GM21737 (cell line): ENCODE data around the gene RAPGEF2.
"Not testable (repeated sequence)": the region's sequence is repeated elsewhere in the genome, so short reads cannot be mapped to it uniquely, and the experiment has no call there.

ENCODE experiments used
- ATAC-seq: cut with Tn5 transposase; IDR thresholded peaks from one replicate; pipeline ENCODE4 v1.9.1; 2021; ENCODE audit warnings: mild to moderate bottlenecking, moderate library complexity; ENCODE audit not compliant: unreplicated experiment

Gene RAPGEF2

DNA sequence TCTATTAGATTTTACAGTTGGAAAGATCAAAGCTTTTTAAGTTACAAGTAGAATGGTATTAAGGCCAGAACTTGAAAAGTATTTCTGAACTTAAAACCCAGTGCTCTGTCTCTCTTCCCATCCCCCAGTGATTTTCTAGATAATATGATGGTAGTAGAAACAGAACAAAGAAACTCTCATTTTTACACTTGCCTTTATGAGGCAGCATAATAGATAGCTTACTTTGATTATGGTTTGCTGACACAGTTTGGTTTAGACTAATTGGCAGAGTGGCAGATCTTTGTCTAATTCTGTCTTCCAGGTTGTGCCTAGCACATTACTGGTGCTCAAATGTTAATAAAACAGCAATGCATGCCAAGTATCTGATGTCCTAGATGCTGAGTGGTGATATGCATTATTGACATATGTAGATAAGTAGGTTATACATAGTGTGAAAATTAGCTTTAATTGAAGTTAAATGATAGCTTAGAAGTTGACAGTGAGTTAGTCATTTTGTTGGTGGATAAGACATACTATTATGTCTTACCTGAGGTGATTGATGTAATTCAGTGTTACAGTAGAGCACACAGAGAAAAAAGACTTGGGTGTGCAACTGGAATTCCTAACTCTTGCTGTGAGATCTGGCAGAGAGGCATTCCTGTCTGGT, 4.3 kb upstream of the RAPGEF2 start:
- ATAC-seq, result no peak

DNA sequence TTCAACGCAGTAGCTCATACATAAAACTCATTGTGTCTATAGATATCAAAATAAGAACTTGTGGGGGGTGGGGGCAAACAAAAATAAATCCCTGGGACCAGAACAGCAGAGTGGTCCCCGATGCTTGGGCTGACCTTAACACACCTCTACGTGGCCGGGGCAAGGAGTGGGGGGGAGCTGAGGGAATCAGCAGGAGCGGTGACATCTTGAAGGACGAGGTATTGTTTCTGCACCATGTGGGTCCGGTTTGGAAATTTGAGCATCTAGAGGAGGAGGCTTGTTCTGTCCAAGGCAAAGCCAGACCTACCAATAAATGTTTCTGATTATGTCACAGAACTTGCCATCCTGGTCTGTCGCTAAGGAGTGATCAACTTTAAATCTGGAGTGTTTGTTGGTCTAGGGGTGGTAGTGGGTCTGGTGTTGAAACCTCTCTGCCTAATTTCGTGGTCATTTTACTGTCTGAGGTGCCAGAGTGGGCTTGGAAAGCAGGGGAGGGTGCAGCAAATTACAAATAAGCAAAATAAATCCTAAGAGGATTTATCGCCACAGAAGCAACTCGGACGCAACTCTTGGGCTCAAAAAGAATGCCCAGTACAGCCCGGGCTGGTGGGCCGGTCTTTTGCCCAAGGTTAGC, 774 bp upstream of the RAPGEF2 start:
- no peak for ATAC-seq

DNA sequence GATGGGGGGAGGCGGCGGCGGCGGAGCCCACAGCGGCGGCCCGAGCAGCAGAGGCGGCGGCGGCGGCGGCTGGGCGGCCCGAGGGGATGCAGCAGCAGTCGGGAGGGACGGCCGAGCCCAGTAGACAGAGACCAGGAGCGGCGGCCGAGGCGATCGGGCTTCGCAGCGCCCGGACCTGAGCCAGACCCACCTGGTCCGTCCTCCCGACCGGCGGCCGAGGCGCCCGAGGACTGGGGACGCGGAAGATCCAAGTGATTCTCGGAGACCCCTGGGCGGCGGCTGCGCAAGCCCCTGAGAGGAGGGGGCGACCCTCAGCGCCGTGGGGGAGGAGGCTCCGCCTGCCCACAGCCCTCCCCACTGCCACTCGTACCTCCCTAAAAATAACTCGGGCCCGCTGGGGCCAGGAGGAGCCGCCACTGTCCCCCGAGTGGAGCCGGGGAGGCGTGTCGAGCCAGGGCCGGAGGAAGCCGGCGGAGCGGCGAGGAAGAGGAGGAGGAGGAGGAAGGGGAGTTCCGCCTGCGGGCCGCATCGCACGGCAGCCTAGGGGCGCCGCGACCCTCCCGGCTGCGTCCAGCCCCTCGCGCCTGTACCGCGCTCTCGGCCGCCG, 608 bp downstream of the RAPGEF2 start:
- peak; percentile 15 for ATAC-seq

DNA sequence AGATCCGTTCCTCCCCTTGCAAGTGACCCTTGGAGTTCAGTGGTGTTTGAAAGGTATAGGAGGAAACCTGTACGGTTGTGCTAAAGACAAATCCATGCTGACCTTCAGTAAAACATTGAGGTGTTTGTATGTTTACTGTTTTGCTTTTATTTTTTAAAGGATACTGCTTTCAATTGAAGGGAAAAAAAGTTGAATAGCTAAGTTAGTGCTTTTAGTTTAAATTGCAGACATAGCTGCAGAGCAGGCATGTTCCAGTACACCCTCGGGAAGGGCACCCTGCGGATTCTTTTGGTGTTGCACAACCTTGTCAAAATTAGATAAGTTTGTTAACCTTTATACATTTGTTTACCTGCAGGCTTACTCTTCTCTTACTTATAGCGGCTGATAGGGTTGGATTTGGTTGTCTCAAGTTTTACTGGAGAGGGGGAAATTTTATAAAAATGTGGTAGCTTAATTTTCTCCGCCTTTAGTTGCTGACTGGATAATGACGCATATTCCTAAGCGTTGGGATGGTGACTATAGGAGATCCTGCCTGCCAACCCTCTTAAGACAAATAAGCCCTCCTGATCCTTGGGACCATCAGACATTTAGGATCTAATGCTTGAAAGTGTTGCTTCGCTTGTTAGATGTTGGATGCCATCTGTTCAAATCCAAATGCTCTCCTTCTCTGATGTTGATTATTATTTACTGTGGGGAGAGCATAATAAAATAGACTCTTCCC, 2.0 kb downstream of the RAPGEF2 start:
- no peak for ATAC-seq

DNA sequence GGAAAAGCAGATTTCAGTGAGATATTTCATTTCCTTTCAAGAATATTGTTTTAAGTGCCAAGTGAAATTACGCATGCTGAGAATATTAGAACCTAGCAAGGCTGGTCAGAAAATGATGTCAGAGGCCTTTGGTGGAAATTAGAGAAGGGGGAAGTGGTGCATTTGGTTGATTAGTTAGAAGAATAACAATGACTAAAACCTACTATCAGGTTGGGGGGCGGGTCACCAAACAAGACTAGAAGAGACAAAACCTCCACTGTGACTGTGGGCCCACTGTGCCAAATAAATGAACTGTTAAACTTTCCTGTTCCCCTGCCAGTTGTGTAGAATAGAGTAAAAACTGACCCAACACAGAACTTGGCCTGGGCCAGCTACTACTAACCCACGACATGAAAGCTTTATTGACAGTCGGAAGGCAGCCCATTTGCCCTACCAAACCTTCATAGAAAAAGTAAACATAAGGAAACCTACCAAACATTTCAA, 2.9 kb downstream of the RAPGEF2 start:
- no peak for ATAC-seq

DNA sequence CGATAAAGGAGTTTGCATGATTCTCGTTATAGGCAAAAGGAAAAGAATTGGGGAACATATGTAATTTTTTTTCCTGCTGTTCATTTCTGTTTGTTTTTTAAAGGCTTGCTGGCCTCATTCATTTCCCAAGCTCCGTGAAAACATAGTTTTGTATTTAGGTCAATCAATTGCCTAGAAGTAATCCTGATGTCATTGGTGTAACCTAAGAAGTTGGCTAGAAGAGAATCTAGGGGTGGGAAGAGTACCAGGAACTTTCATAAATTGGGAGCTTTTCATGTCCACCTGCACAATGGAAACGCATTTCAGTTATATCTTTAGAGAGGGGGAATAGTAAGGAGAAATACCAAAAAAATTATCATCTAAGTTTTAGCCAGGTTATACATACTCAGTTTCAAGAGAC, 3.8 kb downstream of the RAPGEF2 start:
- no peak for ATAC-seq

DNA sequence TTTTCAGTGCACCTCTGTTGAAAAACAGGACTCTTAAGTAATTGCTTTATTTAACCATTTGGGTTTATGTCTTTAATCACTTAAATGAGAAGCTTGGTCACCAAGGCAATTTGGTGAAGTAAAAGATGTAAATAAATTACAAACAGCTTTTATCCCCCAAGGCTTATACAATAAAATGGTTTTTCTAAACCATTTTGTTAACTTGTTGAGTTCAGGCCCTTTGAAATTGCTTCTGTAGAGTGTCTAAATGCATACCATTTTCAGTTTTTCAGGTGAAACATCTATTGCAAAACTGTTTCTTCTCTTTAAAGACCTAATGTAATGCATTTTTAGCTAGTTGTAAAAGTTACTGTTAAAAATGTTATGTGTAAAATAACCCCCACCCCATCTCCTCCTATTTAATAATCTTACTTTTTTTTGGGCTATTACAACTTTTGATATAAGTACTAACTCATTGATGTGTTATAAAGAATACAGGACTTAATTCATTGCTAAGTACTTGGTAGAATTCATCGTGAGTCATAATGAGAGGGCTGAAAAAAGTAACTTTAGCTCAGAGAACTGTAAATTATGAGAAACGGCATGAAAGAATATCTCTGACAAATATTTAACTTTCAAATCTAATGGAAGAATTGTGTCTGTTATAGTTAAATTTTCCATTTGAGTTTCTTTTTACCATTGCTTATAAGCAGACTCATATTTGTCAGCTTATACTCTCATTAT, 4.5 kb downstream of the RAPGEF2 start:
- no peak for ATAC-seq

DNA sequence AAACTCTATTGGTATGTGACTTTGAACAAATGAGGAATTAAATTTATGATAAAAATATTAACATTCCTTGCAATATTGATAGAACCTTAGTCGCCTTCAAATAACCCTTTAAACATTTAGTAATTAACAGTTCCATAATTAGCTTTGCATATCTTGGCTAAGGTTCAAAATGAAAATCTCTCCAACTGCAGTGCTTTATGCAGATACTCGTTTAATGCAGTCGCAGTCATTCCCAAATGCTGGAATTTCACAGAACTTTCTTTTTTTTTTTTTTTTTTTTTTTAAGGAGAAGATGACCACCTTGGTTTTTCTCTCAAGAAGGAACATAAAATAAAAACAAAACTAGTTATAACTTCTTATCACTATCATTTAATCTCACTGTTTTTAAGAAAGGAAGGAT, 5.2 kb downstream of the RAPGEF2 start:
- no peak for ATAC-seq

DNA sequence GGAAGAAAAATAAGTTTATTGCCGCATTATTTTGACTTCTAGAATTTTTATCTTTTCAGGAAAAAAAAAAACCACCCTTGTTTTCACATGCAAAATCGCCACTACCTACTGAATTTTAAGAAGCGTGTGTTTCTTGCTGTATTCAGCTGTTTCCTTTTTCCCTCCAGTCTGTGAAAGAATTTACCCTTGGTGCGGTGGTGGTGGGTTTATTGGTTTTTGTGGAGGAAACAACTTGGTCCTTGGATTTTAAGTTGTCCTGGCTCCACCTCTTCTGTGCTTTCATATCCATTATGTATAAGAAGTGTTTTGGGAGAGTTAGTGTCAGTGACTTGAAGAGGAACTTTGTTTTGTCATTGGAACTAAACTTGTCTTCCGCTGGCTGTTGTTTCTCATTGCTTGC, 8.1 kb downstream of the RAPGEF2 start:
- no peak for ATAC-seq

DNA sequence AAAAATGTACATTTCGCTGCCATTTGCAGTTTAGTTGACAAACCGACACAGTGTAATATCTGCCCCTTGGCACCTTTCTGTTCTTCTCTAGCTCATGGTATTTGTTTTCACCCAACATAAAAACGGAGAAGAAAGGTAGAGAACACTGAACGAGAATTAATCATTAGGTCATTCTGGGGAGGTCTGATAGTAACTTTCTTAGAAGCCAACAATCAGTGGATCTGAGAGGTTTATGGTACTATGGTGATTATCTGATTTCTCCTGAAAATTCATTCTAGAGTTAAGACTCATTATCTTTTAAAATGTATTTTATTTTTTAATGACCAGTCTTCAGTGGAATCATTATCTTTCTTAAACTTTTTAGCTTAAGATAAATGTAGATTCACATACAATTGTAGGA, 8.5 kb downstream of the RAPGEF2 start:
- ATAC-seq, result no peak

DNA sequence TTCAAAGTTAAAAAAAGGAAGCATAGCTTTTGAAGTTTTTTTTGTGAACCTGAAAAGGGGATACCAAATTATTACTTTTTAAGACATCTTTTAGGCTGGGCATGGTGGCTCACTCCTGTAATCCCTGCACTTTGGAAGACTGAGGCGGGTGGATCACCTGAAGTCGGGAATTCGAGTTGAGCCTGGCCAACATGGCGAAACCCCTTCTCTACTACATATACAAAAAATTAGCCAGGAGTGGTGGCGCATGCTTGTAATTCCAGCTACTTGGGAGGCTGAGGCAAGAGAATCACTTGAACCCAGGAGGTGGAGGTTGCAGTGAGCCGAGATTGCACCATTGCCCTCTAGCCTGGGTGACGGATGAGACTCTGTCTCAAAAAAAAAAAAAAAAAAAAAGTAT, 10.5 kb downstream of the RAPGEF2 start:
- ATAC-seq, result not testable (repeated sequence)

DNA sequence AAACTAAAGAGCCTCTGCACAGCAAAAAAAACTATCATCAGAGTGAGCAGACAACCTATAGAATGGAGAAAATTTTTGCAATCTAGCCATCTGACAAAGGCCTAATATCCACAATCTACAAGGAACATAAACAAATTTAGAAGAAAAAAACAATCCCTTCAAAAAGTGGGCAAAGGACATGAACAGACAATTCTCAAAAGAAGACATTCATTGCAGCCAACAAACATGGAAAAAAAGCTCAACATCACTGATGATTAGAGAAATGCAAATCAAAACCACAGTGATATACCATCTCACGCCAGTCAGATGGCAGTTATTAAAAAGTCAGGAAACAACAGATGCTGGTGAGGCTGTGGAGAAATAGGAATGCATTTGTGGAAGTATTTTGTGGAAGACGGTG, 13.2 kb downstream of the RAPGEF2 start:
- not testable (repeated sequence) for ATAC-seq

DNA sequence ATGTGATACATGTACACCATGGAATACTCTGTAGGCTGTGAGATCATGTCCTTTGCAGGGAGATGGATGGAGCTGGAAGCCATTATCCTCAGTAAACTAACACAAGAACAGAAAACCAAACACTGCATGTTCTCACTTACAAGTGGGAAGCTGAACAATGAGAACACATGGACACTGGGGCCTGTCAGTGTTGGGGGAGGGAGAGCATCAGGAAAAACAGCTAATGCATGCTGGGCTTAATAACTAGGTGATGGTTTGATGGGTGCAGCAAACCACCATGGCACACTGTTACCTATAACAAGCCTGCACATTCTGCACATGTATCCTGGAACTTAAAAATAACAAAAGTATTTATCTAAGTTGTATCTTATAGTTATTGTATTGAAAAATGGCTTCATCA, 13.8 kb downstream of the RAPGEF2 start:
- ATAC-seq, result not testable (repeated sequence)

DNA sequence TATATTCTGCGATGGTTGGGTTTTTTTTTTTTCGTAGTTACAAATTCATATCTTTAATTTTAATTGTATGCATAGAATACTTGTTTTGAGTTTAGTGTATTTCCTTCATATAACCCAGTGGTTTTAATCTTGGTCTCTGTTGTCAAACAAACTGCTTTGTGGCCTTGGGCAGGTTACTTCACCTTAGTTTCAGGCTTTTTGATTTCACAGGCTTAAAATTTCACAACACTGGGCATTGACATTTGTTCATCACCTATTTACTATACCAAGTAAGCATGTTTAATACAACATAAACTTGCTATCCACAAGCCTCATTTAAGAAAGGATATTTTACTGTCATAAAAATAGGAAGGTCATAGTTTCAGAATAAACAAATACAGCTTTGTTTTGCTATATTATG, 14.7 kb downstream of the RAPGEF2 start:
- ATAC-seq, result no peak

DNA sequence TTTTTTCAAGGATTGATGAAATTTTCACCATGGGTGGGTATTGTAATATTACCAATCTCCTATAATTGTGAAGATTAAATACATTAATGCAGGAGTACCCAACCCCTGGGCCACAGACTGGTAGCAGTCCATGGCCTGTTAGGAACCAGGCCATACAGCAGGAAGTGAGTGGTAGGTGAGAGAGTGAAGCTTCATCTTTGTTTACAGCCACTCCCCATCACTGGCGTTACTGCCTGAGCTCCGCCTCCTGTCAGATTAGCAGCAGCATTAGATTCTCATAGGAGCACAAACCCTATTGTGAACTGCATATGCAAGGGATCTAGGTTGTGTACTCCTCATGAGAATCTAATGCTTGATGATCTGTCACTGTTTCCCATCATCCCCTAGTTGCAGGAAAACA, 15.1 kb downstream of the RAPGEF2 start:
- ATAC-seq, result no peak

DNA sequence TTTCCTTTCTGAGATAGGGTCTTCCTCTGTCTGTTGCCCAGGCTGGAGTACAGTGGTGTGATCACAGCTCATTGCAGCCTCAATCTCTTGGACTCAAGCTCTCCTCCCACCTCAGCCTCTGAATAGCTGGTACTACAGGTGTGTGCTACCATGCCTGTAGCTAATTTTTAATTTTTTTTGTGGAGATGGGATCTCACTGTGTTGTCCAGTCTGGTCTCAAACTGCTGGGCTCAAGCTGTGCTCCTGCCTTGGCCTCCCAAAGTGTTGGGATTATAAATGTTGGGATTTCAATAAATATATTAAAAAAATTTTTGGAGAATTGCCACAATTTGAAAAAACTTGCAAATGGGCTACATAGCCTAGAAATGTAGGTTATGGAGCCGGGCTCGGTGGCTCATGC, 18.5 kb downstream of the RAPGEF2 start:
- ATAC-seq, result no peak

DNA sequence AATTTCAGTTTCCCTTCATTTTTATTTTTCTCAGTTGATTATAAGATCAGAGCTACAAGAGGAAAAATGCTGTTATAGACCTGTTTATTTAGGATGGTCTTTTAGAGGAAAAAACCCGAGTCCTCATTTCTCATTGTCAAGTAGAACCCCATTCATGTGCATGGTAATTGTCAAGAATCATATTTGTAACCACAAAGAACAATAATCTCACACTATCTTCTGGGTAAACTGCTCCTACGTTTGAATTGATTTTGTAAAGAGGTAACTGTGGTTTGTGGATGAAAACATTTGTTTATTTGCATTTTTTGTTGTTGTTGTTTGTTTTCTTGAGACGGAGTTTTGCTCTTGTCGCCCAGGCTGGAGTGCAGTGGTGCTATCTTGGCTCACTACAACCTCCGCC, 23.8 kb downstream of the RAPGEF2 start:
- ATAC-seq, result no peak

DNA sequence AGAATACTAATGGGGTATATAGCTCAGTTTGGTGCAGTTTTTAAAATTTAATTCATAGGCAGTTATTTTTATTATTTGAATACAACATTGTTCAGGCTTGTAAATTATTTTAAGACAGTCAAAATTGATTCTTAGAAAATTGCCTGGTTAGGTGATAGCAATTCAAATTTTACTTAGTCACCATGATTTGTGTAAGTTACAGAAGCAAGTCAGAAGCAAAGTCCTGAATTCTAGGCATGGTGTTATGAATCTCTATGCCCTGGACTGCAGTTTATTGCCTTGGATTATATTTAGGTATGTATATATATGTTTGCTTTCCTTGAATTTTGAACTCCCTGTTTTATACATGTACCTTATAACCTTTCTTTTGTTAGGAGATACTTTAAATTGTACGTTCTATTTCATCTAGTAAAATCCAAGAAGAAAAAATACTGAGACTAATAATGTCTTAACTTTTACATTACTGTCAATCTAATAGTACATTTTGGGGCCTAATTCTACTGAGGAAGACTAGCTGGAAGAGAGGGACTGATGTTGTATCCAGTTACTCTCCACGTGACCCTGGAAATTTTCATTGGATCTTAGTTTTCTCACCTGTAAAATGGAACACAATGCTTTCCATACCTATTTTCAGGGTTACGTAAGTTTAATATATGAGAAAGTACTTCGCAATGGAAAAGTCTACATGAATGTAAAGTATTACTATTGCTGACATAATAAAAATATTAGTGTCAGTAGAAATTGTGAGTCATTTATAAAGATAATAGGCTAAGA, 25.1 kb downstream of the RAPGEF2 start:
- ATAC-seq, result no peak

DNA sequence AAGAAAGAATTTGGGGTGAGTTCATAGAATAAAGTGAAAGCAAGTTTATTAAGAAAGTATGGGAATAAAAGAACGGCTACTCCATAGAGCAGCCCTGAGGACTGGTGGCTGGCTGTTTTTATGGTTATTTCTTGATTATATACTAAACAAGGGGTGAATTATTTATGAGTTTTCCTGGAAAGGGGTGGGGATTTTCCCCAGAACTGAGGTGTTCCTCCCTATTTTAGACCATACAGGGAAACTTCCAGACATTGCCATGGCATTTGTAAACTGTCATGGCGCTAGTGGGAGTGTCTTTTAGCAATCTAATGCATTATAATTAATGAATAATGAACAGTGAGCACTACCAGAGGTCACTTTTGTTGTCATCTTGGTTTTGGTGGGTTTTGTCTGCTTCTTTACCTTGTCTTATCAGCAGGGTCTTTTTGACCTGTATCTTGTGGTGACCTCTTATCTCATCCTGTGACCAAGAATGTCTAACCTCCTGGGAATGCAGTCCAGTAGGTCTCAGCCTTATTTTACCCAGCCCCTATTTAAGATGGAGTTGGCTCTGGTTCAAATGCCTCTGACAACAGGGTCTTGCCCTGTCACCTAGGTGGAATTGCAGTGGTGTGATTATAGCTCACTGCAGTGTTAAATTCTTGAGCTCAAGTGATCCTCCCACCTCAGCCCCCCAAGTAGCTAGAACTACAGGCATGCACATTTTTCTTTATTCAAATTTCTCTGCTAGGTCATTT, 27.1 kb downstream of the RAPGEF2 start:
- no peak for ATAC-seq

DNA sequence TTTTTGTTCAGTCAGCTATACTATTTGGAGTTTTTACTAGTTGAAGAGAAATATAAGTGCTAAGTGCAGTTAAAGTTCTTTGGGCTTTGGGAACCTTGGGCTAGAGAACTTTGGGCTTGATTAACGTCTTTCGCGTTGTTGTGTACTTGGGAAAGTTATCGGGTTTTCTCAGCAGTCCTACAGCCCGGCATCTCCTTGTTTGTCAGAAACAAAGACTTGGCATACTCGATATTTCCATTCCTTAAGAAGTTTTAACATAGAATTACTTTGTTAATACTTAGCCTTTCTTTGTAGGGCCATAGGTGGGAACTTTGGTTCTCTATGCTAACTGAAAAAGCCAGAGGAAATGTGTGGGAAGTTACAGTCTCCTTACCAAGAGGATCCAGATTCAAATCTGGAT, 28.7 kb downstream of the RAPGEF2 start:
- ATAC-seq, result no peak
